Peyer's patch (tissue), 4 donors: ENCODE data around the gene SGIP1.

Experiments
- POLR2A ChIP-seq, 2 donors: fragments of 450-650 bp; IDR thresholded peaks; one replicate each; pipeline ENCODE4 v1.5.1; 2017; ENCODE audit warnings: antibody characterized with exemption in 2 of 2, mild to moderate bottlenecking in 2 of 2, moderate library complexity in 2 of 2
- TF ChIP-seq, protein P1 (sequence below), 6 experiments: fragments of 450-650 bp in 4 of 6; fragments of 200-600 bp in 2 of 6; sonication (generic) in 1 of 6; IDR thresholded peaks; one replicate each; pipeline ENCODE4 v1.5.1; 2017 to 2019; ENCODE audit warnings: antibody characterized with exemption in 6 of 6, mild to moderate bottlenecking in 3 of 6, moderate library complexity in 1 of 6

DNA sequence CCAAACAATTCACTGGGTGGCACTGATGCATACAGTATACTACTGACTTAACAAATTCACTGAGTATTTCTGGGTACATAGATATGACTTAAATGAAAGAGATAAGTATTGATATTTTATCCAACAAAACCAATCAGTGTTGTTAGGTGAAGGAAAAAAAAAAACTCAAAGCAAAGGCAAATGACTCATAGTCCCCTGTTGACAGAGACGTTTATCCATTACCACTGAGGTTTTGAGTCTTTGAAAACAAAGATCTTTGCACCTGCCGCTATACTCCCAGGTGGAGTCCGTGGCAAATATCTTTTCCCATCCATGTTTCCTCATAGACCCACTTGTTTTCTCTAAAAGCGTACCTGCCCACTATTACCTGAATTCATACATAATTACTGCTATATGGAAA lies 236.7 kb downstream of the SGIP1 start:
- TF ChIP-seq, protein P1, sequence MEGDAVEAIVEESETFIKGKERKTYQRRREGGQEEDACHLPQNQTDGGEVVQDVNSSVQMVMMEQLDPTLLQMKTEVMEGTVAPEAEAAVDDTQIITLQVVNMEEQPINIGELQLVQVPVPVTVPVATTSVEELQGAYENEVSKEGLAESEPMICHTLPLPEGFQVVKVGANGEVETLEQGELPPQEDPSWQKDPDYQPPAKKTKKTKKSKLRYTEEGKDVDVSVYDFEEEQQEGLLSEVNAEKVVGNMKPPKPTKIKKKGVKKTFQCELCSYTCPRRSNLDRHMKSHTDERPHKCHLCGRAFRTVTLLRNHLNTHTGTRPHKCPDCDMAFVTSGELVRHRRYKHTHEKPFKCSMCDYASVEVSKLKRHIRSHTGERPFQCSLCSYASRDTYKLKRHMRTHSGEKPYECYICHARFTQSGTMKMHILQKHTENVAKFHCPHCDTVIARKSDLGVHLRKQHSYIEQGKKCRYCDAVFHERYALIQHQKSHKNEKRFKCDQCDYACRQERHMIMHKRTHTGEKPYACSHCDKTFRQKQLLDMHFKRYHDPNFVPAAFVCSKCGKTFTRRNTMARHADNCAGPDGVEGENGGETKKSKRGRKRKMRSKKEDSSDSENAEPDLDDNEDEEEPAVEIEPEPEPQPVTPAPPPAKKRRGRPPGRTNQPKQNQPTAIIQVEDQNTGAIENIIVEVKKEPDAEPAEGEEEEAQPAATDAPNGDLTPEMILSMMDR (IDR thresholded peaks at IDR 0.05), result no peak
- TF ChIP-seq POLR2A (IDR thresholded peaks at IDR 0.05), result no peak
